GM12864 (cell line): ENCODE measurements around the gene FAM53A.
"Not testable (repeated sequence)": the region's sequence is repeated elsewhere in the genome, so short reads cannot be mapped to it uniquely, and the experiment has no call there.

Source experiments
- DNase-seq: peaks from one replicate; pipeline ENCODE4 v3.0.0-alpha.2; 2011; ENCODE audit warnings: low read depth
- H3K4me3 ChIP-seq: 2 replicates; pipeline ENCODE4 v1.5.1; 2011; ENCODE audit warnings: mild to moderate bottlenecking, low read depth, low read length, control low read depth
- CTCF ChIP-seq: IDR thresholded peaks from 2 replicates; pipeline ENCODE4 v1.5.1; 2011; ENCODE audit warnings: low read depth, mild to moderate bottlenecking, moderate library complexity, low read length, control low read depth, inconsistent platforms; ENCODE audit errors: missing control alignments

The FAM53A gene

GRCh38 chr4:1642196-1642951 lies 41.7 kb downstream of the FAM53A start:
- no peak for DNase-seq
- H3K4me3 ChIP-seq: no peak overlapping the region
- TF ChIP-seq CTCF: no peak

GRCh38 chr4:1641671-1642070 lies 42.4 kb downstream of the FAM53A start:
- no peak for DNase-seq
- no peak overlapping the region for H3K4me3 ChIP-seq
- TF ChIP-seq CTCF: no peak

- not testable (repeated sequence) for H3K4me3 ChIP-seq, DNase-seq
Observed at GRCh38 chr4:1640716-1641503, 43.2 kb downstream of the FAM53A start.

GRCh38 chr4:1640190-1640589 lies 43.9 kb downstream of the FAM53A start:
- TF ChIP-seq CTCF: no peak
- no peak for DNase-seq
- no peak overlapping the region for H3K4me3 ChIP-seq

- H3K4me3 ChIP-seq: no peak overlapping the region
- no peak for TF ChIP-seq CTCF
- DNase-seq: no peak
Observed at GRCh38 chr4:1639299-1639868, 44.7 kb downstream of the FAM53A start.

GRCh38 chr4:1638873-1639272 lies 45.2 kb downstream of the FAM53A start:
- no peak for DNase-seq
- no peak overlapping the region for H3K4me3 ChIP-seq
- no peak for TF ChIP-seq CTCF

GRCh38 chr4:1638272-1638598 lies 45.9 kb downstream of the FAM53A start:
- no peak overlapping the region for H3K4me3 ChIP-seq
- no peak for DNase-seq
- no peak for TF ChIP-seq CTCF
